Caki2 (cell line): Measurements from ENCODE around the gene PHF21A. TPM values are rescaled to one million over a fixed set of nuclear protein-coding genes. Genes with fewer than 3 reads are reported as not detected.

Experiments used
- DNase-seq: peaks from one replicate; pipeline ENCODE4 v3.0.0-alpha.2; 2015; ENCODE audit warnings: low read depth
- in situ Hi-C: cut with HindIII; loops from 2 replicates; pipeline ENCODE4 v1.10.0; 2016; ENCODE audit warnings: low sequenced_read_pairs, low pct_unique_long_range_greater_than_20kb, mixed read lengths
- total RNA-seq: library from RNA; depleted of rRNA; stranded (reverse); fragments of >200 nt; shearing (Covaris generic); gene quantifications from 2 replicates; pipeline ENCODE4 v1.2.3, GENCODE V29; 2014; ENCODE audit warnings: low replicate concordance

PHF21A gene
- total RNA-seq, 1 experiment from 2014 or later = 12.0 TPM

DNA sequence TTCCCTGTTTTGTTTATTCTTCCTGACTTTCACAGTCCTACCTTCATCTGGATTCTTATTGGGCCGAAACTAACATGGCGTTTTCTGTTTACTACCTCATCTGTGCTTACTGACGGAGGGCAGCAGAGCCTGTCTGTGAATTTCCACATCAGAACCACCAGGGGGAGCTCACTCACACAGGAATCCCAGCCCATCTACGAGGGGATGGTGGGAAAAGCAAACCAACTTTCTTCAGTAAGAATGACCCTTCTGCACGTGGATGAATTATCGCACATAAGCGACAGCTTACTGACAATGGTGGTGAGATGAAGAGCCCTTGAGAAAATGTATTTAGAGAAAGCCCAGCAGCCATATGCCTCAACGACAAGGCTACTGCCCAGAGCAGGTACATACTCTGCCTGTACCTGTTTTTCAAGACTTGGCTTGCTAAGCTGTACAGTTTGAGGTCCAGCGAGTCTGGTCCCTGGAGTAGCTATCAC, 156.3 kb downstream of the PHF21A start:
- peak; percentile 50 for DNase-seq
- in situ Hi-C loops = no loop called here

DNA sequence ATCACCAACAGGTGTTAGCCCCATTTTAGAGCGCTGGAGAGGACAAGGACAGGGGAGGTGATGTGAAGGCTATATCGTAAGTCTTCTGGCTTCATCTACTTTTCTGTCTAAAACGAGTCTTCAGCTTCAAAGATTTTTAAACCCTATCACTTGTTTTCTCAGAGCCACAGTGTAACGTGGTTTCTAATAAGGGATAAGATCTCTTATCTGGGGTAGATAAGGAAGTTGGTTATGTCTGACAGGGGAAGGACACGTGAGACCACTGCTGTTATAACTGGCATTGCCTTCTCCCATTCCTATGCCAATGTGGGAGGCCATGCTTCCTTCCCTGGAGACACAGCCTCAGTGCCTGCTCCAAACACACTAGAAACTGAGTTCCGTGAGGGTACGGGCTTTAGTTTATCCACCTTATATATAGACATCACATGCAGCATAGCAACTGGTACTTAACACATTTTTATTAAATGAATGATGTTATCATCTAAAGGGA, 159.5 kb downstream of the PHF21A start:
- in situ Hi-C loops = no loop called here

DNA sequence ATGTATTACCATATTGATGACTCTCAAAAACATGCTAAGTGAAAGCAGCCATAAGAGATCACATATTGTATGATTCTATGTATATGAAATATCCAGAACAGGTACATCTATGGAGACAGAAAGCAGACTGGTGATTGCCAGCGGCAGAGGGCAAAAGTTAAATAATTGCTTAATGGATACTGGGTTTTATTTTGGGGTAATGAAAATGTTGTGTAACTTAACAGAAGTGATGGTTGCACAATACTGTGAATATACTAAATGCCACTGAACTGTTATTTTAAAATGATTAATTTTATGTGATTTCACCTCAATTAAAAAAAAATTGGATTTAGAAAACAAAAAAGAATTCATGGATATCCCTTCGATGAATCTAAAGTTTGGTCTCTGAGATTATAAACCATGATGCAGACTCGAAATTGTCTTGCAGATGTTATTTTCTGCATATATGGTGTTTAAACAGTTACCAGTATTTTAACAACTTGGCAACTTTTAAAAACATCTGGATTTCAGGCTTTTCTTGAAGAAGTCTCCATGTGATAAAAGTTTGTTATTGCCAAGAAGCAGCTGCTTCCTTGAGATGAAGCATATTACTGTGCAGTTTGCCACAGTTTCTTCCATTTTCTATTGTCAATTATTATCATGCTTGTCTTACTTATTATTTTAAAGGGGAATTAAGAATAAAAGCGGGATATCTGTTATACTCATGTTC, 160.7 kb downstream of the PHF21A start:
- DNase-seq = no peak
- in situ Hi-C loops = no loop called here

More for the DNA sequence above, 159.5 kb downstream of the PHF21A start:
- no peak for DNase-seq

DNA sequence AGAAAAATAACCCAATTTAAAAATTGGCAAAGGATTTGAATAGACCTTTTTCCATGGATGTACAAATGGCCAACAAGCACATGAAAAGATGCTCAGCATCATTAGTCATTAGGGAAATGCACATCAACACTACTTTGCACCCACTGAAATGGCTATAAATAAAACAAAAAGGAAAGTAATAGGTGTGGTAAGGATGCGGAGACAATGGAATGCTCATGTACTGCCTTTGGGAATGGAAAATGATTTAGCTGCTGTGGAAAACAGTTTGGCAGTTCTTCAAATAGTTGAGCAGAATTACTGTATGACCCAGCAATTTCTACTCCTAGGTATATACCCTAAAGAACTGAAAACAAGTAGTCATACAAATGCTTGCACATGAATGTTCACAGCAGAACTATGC, 161.4 kb downstream of the PHF21A start:
- DNase-seq = no peak
- in situ Hi-C loops = no loop called here

DNA sequence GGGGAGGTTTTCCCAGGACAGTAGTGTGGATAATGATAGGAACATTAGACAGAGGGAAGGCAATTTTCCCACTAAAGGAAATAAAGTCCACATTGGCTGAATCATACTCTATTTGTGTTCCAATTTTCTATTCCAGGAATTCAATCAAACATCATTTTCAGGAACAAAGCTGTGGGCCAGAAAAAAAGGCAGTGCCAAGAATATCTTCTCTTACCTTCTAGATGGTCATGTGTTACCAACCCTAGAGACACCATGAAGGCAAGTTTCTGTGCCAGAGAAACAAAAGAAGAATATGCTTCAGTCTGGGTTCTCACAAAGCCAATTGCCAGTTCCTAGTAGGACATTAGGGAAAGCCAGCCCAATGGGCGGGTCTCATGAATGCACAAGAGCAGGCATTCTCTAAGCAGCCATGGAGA, 171.3 kb downstream of the PHF21A start:
- in situ Hi-C loops = no loop called here
- no peak for DNase-seq

DNA sequence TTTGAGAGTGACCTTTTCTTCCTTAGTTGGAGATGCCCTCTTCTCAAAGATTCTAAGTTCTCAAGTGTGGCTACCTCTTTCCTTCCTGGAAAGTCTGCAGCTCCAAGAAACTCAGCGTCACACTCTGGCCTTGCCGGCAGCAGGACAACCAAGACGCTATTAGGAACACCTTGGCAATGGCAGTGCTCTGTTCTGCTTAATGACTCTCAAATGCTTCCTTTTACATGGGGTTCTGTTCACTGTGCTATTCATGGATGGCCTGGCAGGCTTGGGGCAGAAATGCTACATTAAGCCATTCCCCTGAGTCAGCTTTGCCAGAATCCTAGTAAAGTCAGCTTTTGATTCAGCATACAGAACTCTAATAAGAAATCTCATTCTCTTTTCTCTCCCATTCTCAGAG, 172.9 kb downstream of the PHF21A start:
- in situ Hi-C loops = no loop called here

DNA sequence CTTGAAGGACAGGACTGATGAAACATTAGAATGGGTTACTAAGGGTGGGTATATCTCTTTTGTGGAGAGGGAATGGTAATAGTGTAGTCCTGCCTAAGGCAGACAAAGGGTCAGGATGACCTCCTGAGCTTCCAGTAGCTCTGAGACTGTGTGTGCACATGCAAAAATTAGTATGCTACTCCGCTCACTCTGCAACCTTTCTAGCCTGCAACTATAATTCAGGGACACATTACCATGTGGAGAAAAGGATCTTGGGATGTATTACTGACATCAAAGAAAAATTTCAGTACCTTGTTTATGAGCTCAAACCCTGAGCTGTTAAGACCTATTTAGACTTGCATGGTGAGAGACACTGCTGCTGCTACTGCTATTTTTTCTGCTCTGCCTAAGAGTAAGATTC, 173.4 kb downstream of the PHF21A start:
- DNase-seq = no peak
- in situ Hi-C loops = no loop called here

More for the DNA sequence above, 172.9 kb downstream of the PHF21A start:
- DNase-seq = no peak

DNA sequence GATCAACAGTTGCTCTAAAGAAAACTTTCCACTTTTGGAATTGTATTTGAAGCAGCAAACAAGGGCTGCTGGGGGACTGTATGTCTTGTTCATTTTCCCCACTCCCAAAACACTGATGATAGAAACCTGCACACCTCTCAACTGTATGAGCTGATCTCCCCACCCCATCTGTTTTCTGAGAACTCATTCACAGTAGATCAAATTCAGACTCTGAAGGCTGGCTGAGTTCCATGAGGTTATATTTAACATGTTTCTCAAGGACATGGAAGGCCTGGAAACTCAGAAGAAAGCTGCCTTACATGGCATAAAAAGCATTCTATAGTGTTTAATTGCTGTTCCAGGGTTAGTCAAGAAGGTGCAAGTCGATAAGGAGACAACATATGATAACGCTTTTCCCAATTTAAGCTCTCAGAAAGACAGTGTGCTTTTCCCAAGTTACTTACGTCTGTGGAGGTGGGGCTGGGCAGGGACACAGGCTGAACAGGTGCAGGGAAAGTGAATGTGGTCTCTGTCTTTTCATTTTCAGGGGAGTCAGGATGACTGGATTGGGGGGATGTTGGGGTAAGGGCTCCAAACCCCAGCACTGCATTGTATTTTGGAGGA, 175.8 kb downstream of the PHF21A start:
- in situ Hi-C loops = no loop called here
- no peak for DNase-seq

DNA sequence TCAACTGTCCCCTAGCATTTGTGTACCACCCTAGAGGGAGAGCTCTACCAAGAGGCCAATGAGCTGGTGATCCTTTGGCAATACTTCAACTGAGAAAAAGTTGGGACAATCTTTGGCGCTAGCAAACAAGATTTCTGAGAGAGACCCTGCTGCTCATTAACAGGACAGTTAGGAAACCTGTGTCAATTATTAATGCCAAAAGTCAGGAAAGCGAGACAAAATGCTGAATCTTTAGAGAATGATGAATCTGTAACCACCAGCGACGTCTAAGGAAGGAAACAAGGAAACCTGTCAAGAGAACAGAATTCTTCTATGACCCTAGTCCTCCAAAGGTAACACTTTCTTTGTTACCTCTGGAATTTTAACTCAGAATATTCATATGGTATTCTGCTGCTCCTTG, 178.9 kb downstream of the PHF21A start:
- in situ Hi-C loops = no loop called here
- no peak for DNase-seq

DNA sequence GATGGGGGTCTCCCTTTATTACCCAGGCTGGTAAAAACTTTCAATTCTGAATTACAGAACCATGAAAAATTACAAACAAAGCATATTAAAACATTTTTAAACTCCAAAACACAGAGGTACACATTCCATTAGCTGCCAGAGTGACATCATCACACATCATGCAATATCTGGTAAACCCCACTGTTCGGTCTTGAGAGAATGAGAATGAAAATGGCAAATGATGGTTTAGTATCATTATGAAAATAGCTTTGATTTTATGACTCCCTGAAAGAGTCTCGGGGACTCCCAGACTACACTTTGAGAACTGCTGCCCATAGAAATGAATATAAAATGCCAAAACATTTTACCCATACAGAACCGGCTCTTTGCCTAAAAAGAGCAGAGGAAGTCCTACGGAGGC, 180.0 kb downstream of the PHF21A start:
- in situ Hi-C loops = no loop called here

DNA sequence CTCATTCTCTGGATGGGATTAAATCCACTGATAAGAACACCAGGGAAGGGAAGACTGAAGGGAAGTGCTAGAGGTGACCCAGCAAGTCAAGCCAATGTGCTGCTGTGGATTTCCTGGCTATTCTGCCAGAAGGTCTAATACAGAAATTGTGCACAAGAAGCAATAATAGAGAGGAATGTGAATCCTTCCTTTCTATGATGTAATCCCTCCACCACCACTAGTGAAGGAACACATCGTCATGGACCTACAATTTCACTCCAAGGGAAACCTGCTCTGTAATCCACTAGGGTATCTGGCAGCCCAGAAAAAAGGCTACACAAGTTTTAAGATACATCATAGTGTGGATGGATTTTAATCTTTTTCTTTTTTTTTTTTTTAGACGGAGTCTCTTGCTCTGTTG, 181.4 kb downstream of the PHF21A start:
- DNase-seq = no peak
- in situ Hi-C loops = no loop called here

More for the DNA sequence above, 180.0 kb downstream of the PHF21A start:
- no peak for DNase-seq

DNA sequence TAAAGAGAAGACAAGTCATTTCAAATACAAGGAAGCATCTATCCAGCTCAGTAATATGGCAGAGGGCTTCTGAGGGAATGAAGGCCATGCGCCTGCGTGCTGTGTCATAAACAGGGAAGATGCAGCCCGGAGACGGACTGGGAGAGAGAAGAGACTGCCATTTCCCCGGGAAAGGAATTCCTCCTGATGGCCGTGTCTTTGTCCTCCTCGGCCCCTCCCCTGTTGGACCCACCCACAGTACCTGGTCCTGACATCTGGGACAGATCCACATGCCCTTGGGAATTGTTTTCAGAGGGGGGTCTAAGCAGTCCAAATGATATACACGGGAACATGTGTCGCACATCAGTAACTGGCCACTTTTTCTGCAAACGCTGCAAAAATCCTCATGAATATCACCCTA, 183.3 kb downstream of the PHF21A start:
- in situ Hi-C loops = no loop called here

DNA sequence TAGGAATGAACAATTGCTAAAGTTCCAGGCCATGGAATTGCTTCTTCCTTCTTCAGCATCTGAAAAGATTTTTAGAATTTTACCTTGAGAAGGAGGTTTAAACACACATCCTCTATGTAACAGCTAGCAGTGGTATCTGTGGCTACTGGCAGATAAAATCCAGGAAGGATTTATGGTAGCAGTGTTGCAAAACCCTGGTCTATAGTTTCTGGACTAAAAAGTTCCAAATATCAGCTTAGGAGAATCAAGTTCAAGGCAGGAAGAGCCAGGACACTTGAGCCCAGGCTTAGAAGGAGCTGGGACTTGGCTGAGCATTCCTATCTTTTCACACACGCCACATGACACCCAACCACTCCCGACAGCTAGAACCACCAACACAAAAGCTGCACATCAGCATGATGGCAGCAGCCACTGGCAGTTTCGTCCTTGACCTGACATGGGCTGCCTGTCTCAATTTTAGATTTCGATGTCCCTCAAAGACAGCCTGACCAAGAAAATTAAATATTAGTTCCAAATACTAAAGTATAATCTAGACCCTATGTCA, 184.7 kb downstream of the PHF21A start:
- DNase-seq = no peak
- in situ Hi-C loops = no loop called here

More for the DNA sequence above, 183.3 kb downstream of the PHF21A start:
- DNase-seq = no peak

DNA sequence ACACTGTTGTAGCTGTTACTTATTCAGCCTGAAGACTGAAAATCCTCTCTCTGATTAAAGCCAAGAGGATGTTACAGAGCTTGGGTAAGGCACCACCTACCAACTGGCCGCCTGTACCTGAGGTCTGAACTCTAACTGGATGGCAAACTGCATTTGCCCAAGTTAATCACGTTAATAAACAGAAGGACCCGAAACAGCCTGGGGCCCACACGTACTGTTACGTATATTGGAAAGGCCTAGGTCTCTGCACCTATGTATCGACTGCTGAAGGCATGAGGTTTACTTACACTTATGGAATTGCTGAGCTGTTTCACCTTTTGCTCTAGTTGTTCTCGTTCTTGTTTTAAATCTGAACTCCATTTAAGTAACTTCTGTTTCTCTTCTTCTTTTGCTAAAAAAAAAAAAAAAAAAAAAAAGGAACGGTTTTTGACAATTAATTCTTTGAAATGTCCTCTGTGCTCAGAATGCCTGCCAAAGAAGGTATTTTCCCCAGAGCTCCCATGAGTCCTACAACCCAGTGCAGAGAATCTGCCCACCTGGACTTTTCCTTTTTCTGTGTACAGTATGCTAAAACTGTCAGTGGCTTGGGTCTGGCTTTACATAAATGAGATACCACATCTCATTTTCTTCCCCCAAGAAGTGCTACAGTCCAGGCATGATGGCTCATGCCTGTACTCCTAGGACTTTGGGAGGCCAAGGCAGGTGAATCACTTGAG, 185.7 kb downstream of the PHF21A start:
- DNase-seq = no peak
- in situ Hi-C loops = no loop called here

DNA sequence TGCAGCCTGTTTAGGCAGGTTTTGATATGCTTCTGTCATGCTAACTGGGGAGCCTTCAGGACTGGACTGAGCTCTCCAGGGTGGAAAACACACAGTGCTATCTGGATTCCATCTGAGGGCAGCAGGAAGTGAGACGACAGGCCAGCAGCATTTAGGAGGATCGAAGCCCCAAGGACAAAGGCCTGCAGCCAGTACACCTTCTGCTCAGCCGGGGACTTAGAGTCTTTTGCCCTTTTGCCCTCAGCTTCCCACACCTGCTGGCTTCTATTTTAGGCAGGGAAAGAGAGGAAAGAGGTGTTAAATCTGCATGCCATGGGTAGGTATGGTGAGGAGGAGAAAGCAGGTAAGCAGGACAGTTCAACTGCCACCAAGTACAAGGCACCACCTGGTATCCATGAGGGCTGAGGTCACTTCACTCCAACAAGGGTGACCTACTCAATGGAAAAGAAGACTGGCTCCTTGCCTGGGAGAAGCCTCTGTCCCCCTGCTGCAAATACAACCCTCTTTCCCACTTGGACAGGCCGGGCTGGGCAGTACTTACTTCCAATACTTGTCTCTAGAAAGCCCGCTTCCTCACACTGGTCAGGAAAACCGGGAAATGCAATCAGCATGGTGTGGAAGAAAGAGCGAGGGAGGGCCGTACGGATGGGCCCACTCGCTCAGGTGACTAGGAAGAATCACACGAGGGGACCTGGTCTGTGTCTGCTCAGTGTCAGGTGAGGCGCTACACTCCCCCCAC, 186.5 kb downstream of the PHF21A start:
- in situ Hi-C loops = no loop called here
- no peak for DNase-seq

DNA sequence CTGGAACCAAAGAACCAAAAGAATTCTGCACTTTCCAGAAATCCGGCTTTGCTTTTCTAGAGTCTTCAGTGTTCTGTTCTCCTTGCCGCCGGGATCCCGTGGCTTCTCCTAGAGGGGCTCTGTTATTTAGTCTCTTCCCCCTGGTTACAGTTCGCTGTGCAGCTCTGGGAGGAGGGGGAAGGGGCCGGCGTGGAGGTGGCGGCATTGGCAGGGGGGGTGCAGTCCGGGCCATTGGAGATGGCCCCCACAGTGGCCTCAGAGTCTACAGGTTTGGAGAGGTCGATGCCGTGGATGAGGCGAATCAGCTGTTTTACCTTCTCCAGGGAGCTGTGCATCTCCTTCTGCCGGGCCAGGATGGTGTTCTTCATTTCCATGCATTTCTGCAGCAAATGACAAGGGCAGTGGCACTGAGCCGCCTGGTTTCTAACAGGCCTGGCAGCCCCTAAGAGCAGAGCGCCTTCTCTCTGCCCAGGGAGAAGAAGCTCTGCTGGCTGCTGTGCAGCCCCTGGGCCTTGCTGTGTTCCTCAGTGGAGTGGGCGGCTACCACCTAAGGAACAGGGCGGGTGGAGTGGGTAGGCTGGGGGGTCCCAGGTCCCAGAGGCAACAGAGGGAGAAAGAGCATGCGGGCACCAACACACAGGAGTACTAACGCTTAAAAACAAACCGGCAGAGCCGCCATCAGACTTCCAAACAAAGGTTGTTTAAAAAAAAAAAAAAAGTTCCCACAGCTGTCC, 187.2 kb downstream of the PHF21A start:
- DNase-seq = no peak
- in situ Hi-C loops = no loop called here

DNA sequence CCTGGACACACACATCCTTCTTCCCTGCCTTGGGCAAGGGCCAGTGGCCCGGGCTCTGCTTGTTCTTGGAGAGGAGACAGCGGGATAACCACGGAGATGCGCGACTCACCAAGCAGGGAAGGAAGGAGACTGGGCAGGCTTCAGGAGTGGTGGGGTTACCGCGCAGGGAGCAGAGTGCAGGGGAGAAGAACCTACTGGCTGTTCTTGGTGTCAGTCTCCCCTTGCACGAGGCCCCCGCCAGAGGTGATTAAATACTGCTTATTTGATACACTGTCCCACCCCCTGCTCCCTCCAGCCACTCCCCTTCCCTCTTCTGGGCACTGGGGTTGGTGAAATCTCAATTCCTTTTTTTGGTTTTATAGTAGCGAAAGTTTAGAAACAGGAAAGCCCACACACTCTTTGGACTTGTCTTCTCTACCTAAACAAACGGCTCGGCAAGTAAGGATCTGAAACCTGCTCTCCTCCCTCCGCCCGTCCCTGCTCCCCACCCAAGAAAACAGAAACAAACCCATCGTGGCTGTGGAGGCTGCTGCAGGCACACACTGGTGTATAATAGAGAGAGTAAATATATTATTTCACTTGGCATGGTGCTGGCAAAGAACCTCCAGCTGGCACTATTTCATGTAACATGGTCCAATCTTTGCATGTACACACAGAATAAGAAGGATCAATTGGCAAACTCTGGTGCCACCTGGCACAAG, 188.0 kb downstream of the PHF21A start:
- DNase-seq = no peak
- in situ Hi-C loops = no loop called here
